ENCODE measurements around the gene SMU1.

- TF ChIP-seq, protein P1, sequence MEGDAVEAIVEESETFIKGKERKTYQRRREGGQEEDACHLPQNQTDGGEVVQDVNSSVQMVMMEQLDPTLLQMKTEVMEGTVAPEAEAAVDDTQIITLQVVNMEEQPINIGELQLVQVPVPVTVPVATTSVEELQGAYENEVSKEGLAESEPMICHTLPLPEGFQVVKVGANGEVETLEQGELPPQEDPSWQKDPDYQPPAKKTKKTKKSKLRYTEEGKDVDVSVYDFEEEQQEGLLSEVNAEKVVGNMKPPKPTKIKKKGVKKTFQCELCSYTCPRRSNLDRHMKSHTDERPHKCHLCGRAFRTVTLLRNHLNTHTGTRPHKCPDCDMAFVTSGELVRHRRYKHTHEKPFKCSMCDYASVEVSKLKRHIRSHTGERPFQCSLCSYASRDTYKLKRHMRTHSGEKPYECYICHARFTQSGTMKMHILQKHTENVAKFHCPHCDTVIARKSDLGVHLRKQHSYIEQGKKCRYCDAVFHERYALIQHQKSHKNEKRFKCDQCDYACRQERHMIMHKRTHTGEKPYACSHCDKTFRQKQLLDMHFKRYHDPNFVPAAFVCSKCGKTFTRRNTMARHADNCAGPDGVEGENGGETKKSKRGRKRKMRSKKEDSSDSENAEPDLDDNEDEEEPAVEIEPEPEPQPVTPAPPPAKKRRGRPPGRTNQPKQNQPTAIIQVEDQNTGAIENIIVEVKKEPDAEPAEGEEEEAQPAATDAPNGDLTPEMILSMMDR (IDR thresholded peaks at IDR 0.05; ENCODE audit: insufficient read depth, low read length, poor library complexity, severe bottlenecking), result no peak
- no peak for TF ChIP-seq EZH2phosphoT487 (conservative IDR thresholded peaks at IDR 0.05; ENCODE audit: low read length)
Observed at GRCh38 chr9:33113799-33114547, 37.5 kb upstream of the SMU1 start.

All from SU-DHL-6 (cell line).